ENCODE results near the gene C11orf16.
"Not testable (repeated sequence)": the region's sequence is repeated elsewhere in the genome, so short reads cannot be mapped to it uniquely, and the experiment has no call there.

Gene C11orf16

GRCh38 chr11:8935789-8936188 is 3.0 kb upstream of the C11orf16 start:
- DNase-seq: not testable (repeated sequence)

GRCh38 chr11:8934742-8935488 is 2.2 kb upstream of the C11orf16 start:
- no peak for DNase-seq

- DNase-seq: no peak
Observed at GRCh38 chr11:8933931-8934330, 1.2 kb upstream of the C11orf16 start.

- peak in 1 of 3 donors; percentile 18 for DNase-seq
Observed at GRCh38 chr11:8930456-8931175, 2.1 kb downstream of the C11orf16 start.

GRCh38 chr11:8928981-8929615 is 3.6 kb downstream of the C11orf16 start:
- DNase-seq: no peak

GRCh38 chr11:8928205-8928604 is 4.5 kb downstream of the C11orf16 start:
- no peak for DNase-seq

GRCh38 chr11:8927233-8927632 is 5.5 kb downstream of the C11orf16 start:
- no peak for DNase-seq

- no peak for DNase-seq
Observed at GRCh38 chr11:8926236-8926635, 6.5 kb downstream of the C11orf16 start.

GRCh38 chr11:8925711-8926110 is 7.0 kb downstream of the C11orf16 start:
- no peak for DNase-seq

- no peak for DNase-seq
Observed at GRCh38 chr11:8922691-8923090, 10.1 kb downstream of the C11orf16 start.

GRCh38 chr11:8917157-8917825 is 15.5 kb downstream of the C11orf16 start:
- no peak for DNase-seq

- DNase-seq: no peak
Observed at GRCh38 chr11:8914661-8915018, 18.1 kb downstream of the C11orf16 start.

GRCh38 chr11:8913961-8914660 is 18.6 kb downstream of the C11orf16 start:
- DNase-seq: peak; percentile 73 to 83 (median 82)

- peak; percentile 96 to 98 (median 97) for DNase-seq
Observed at GRCh38 chr11:8911029-8911823, 21.5 kb downstream of the C11orf16 start, which contains the start of gene AKIP1. Gene AKIP1, plus strand, starts transcription at chr11:8911189. Its CDS starts 261 bp downstream, at chr11:8911450.

- peak in 1 of 3 donors; percentile 8 for DNase-seq
Observed at GRCh38 chr11:8910649-8911026, 22.1 kb downstream of the C11orf16 start.

GRCh38 chr11:8908099-8908498 is 24.6 kb downstream of the C11orf16 start:
- peak in 1 of 3 donors; percentile 11 for DNase-seq

- no peak for DNase-seq
Observed at GRCh38 chr11:8907116-8907515, 25.6 kb downstream of the C11orf16 start.

- DNase-seq: peak in 1 of 3 donors; percentile 31
Observed at GRCh38 chr11:8905528-8906165, 27.1 kb downstream of the C11orf16 start.

- DNase-seq: no peak
Observed at GRCh38 chr11:8899119-8899753, 33.5 kb downstream of the C11orf16 start.

GRCh38 chr11:8891185-8891584 is 41.6 kb downstream of the C11orf16 start:
- DNase-seq: not testable (repeated sequence)

- no peak for DNase-seq
Observed at GRCh38 chr11:8886322-8886721, 46.4 kb downstream of the C11orf16 start.
